Stimulated activated CD8-positive, alpha-beta memory T cell treated with anti-CD3 and anti-CD28 coated beads, Interleukin-12 subunit alpha, Interleukin-12 subunit beta, amount 100 ng/mL, for 4 hours (primary cell): ENCODE results near the gene TMEM116.
"Not testable (repeated sequence)": the region's sequence is repeated elsewhere in the genome, so short reads cannot be mapped to it uniquely, and the experiment has no call there.

Experiments
- DNase-seq: peaks from one replicate; pipeline ENCODE4 v3.0.0-alpha.2; 2020; ENCODE audit warnings: low read depth

TMEM116 gene

DNA sequence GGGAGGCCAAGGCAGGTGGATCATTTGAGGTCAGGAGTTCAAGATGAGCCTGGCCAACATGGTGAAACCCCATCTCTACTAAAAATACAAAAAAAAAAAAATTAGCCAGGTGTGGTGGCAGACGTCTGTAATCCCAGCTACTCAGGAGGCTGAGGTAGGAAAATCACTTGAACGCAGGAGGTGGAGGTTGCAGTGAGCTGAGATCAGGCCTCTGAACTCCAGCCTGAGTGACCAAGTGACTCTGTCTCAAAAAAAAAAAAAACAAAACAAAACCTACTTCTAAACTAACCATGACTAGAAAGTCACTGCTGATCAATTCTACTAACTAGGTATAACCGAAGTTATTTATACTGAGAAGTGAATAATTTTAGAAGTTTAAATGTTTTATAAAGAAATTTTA is 3.4 kb downstream of the TMEM116 start:
- DNase-seq, result not testable (repeated sequence)

DNA sequence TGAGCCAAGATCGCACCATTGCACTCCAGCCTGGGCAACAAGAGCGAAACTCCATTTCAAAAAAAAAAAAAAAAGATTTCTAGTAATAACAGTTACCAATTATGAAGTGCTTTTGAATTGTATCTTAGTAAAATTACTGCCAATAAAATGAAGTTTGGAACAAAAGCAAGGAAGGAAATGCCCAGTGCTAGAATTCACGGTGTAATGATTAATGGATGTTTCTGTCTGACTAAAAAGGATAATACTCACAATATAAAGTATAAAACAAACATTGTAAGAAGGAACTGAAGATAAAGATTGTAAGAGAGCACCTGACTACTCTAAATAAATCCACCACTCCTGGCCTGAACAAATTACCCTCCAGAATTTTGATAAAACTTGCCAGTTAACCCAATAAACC is 4.0 kb downstream of the TMEM116 start:
- DNase-seq, result no peak

DNA sequence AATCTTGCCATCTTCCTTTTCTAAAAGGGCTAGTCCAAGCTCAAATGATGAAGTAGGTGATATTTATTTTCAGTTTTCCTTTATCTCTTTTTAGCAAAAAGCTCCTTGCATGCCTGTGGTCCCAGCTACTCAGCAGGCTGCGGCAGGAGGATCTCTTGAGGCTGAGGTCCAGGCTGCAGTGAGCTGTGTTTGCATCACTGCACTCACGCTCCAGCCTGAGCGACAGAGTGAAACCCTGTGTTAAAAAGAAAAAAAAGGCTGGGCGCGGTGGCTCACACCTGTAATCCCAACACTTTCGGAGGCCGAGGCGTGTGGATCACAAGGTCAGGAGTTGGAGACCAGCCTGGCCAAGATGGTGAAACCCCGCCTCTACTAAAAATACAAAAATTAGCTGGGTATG is 5.0 kb downstream of the TMEM116 start:
- no peak for DNase-seq

DNA sequence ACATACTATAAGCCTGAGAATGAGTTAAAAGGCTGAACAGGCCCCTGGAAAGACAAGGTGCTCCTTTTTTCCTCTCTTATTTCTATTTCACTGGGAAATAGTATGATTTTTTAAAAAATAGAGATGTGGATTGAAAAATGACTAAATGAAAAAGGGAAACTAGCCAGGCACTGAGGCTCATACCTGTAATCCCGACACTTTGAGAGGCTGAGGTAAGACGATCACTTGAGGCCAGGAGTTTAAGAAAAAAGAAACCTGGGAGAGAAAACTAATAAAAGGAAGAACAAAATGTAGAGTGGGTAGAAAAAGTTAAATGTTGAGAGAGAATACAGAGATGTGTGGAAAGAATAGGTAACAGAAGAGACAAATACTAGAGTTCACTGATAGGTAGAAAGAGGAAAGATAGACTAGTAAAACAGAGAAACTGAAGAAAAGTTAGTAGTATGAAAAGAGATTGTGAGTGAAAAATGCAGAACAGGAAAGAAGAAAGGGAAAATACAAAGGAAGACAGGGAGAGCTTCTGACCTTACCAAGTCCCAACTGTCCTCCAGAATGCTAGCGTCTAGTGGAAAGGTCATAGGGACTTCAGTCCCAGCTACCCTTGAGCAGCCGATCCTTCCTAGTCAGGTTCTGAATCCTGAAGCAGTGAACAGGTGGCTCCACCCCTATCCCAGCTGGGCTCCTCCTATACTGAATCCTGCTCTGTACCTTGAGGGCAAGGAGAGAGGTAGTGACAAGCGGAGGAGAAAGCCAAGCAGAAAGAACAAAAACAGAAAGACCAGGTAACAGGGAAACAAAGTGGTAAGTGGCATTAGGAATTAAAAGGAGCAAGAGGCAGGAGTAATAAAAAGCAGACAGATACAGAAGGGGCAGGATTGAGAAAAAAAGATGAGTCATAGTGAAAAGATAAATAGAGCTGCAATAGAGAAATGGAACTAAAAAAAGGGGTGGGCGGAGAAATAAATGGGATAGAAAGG is 7.3 kb downstream of the TMEM116 start:
- no peak for DNase-seq

DNA sequence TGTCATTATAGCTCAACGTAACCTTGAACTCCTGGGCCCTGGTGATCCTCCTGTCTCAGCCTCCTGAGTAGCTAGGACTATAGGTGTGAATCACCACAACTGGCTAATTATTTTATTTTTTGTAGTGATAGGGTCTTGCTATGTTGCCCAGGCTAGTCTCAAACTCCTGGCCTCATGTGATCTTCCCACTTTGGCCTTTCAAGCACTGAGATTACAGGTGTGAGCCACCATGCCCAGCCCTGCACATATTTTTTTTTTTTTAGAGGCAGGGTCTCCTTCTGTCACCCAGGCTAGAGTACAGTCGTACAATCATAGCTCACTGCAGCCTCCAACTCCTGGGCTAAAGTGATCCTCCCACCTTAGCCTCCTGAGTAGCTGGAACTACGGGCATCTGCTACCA is 8.9 kb downstream of the TMEM116 start:
- DNase-seq, result no peak

DNA sequence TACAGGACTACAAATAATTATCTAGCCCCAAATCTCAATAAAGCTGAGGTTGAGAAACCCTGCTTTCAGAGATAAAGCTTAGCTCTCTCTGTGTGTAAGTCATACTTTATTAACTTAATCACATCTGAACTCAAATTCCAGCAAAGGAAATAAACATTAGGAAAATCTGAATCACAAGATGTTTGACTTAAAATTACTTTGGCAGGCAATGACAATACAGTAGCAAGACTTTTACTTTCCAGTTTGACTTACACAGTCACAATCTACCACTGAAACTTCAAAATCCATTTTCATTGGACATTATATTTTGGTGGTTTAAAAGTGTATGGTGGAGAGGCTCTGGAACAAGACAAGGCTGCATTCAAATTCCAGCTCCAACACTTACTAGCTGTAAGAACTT is 11.4 kb downstream of the TMEM116 start:
- DNase-seq, result no peak

DNA sequence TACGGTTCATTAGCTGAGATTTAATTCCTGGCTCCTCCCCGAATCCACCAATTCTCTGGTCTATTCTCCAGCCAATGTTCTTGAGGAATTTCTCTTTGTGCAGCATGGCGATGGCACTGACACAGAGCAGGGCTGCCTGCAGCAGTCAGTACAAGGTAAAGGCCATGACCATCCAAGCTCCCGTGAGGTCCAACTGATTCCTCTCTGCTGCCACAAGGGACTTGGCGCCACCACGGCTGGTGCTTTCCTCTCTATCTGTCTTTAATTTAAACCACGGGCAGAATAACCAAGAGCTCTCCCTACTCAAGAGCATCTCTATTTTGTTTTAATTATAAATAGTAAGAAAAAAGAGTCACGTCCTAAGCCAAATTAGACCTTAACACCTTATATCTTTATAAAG is 12.1 kb downstream of the TMEM116 start:
- no peak for DNase-seq

DNA sequence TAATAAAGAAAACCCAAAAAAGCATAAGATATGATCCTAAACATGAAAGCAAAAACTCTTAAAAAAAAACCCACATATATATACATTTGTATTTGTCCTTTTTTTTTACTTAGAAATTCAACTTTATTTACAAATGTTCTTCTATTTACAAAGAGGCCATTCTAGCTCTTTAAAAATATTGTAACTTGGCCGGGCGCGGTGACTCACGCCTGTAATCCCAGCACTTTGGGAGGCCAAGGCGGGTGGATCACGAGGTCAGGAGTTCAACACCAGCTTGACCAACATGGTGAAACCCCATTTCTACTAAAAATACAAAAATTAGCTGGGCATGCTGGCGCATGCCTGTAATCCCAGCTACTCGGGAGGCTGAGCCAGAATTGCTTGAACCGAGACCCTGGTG is 13.8 kb downstream of the TMEM116 start:
- DNase-seq, result not testable (repeated sequence)

DNA sequence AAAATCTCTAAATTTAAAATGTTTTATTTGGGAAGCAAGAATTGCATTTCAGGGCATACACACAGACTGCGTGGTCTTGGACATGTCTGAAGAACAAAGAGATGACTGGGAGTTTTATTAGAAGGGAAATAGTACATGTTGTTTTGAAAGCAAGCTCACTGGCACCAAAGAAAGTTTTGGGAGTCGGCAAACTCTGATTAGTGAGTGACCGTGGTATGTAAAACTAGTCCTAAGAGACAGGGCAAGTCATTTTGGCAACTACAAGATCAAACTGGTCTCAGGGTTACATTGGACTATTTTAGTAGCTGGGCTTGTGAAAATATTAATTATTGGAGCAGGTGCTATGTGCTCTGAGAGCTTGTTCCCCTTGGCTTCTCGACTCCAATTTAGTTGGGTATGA is 14.9 kb downstream of the TMEM116 start:
- DNase-seq, result no peak

DNA sequence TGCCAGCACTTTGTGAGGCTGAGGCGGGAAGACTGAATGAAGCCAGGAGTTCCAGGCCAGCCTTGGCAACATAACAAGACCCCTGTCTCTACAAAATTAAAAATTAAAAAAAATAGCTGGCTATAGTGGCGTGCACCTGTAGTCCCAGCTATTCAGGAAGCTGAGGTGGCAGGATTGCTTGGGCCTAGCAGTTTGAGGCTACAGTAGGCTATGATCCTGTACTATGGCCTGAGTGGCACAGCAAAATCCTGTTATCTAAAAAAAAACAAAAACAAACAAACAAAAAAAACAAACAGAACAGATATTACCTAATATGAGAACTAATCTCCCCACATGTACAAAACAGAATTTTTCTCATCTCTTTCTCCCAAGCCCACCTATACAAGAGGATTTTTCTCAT is 15.7 kb downstream of the TMEM116 start:
- no peak for DNase-seq

DNA sequence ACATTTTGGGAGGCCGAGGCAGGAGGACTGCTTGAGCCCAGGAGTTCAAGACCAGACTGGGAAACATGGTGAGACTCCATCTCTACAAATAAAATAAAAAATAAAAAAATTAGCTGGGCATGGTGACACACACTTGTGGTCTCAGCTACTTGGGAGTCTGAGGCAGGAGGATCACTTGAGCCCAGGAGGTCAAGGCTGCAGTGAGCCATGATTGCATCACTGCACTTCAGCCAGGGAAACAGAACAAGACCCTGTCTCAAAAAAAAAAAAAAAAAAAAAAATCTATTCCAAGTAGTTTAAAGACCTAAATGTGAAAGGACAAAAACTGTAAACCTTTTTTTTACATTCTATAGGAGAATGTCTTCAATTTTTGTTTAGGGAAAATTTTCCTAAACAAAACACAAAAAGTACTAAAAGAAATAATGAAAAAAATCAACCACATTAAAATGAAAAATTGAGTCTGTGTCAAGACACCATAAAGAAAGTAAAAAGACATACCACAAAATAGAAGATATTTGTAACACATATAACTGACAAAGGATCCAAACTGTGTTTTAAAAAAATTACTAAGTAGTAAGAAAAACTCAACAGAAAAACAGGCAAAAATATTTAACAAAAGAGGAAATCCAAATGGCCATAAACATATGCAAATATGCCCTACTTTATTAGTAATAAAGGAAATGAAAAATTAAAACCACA is 17.0 kb downstream of the TMEM116 start:
- no peak for DNase-seq

DNA sequence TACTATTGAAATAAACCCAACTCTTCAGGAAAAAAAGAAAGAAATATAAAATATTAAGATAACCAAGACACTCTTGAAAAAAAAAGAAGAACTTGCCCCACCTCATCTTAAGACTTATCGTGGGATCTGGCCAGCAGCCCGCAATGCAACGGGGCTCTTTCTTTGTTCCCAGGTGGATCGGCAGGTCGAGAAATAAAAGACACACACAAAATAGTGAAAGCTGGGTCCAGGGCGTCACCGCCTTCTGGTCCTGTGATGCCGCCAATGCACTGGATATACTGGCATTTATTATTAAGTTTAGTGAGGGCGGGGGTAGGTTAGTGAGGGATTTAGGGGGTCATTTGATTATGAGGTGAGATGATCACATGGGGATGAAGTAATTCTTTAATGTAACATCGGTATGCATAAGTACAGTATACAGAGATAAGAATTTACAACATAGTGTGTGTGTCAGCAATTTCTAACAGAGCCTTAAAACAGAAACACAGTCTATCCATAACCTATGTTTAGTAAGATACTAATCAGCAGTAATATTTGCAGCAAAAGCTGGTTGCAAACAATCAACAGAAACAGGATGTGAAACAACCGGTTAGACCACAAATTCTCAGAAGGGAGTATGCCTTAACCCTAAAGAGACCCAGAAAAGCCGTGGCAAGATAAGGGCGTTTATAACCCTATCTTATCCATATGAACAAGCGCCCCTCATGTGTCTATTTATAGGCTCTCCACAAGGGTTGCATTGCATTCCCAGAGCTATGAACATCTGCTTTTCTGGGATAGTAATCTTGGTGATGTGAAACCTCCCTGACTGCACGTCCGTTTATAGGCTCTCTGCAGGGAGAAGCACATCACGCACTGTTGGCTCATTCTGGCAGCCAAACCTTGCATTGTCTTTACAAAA is 18.5 kb downstream of the TMEM116 start:
- DNase-seq, result not testable (repeated sequence)

DNA sequence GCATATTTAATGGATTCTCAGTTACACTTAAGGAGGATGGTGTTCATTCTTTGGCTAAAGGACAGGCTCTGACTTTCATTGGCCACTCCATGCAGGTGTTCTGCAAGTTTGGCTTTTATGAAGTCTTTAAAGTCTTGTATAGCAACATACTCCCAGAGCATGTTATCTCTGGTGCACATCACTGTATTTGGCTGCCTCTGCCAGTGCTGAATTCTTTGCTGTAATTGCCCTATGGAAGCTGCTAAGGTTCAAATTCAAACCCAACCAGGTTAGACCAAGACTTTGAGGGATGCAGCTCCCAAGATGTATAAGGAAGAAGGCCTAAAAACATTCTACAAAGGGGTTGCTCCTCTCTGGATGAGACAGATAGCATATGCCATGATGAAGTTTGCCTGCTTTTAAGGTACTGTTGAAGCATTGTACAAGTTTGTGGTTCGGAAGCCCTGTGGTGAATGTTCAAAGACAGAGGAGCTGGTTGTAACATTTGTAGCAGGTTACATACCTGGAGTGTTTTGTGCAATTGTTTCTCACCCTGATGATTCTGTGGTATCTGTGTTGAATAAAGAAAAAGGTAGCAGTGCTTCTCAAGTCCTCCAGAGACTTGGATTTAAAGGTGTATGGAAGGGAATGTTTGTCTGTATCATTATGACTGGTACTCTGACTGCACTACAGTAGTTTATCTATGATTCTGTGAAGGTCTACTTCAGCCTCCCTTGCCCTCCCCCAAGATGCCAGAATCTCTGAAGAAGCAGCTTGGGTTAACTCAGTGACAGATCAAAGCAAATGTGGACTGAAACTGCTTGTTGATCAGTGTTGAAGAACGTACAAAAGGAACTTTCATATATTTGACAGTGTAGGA is 19.4 kb downstream of the TMEM116 start:
- DNase-seq, result no peak

DNA sequence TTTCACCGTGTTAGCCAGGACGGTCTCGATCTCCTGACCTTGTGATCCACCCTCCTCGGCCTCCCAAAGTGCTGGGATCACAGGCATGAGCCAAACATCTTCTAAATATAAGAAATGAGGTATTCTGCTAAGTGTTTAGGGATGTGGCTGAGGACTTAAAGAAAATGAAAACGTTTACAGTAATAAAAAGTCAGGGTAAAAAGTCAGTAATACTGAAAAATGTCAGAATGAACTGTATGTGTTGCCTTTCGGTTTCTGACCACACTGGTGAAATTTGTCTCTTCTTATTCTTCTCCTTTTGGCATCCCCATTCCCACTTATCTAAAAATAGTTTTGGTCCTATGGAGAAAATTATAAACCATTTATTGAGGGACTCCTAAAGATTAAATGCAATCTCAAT is 20.5 kb downstream of the TMEM116 start:
- DNase-seq, result no peak

DNA sequence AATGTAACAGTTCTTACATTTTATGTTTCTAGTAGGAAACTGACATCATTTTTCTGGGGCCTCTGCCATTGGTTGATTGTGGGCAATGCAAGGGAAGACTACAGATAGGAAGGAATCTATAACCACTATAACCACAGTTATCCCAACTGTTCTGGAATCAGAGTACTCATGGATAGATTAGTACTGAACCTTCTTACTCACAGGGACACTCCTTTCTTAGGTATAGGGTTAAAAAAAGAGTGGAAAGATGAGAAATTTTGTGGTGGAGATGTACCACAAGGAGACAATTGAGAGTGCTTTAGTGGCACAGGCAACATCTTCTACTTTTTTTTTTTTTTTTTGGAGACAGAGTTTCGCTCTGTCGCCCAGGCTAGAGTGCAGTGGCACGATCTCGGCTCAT is 21.0 kb downstream of the TMEM116 start:
- no peak for DNase-seq

DNA sequence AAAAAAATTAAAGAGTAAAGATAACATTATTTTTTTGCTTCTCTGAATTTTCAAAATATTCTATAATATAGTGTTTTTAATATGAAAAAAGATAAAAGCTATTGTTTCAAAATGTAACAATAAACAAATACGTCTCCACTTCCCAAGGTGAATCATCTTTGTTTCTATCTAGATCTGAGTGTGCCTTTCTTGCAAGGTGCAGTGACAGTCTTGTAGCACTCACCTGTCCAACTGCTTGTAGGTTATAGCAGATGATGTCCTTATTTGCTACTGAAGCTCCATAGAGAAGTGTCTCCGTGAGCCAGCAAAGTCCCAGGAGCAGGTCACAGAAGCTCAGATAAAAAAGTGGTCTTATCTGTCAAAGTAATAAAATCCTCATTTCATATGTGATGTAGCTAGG is 21.4 kb downstream of the TMEM116 start:
- DNase-seq, result no peak

DNA sequence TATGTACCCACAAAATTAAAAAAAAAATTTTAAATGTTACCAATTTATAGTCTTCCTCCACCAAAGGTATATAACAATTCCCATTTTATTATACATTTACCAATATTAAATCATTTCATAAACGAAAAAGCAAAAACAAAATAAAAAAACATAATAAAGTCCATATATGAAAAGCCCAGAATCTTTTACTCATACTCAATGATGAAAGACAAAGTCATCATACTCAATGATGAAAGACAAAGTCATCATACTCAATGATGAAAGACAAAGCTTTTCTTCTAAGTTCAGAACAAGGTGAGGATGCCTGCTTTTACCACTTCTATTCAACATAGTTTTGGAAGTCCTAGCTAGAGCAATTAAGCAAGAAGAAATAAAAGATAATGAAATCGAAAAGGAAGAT is 28.1 kb downstream of the TMEM116 start:
- no peak for DNase-seq

DNA sequence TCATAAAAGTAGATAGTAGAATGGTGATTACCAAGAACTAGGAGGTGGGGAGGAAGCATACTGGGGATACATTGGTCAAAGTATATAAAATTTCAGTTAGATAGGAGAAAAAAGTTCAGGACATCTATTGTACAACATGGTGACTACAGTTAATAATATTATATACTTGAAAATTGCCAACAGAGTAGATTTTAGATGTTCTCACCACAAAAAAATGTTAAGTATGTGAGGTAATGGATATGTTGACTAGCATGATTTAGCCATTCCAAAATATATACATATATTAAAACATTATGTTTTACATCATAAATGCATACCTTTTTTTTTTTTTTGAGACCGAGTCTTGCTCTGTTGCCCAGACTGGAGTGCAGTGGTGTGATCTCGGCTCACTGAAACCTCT is 31.0 kb downstream of the TMEM116 start:
- no peak for DNase-seq

DNA sequence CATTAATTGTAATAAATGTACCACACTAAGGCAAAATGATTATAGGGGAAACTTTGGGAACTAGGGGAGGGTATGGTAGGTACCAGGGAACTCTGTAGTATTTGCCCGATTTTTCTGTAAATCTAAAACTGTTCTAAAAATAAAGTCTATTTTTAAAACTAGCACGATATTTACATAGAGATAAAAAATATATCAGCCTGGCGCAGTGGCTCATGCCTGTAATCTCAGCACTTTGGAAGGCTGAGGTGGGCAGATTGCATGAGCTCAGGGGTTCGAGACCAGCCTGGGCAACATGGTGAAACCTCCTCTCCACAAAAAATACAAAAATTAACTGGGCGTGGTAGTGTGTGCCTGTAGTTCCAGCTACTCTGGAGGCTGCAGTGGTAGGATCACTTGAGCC is 32.4 kb downstream of the TMEM116 start:
- no peak for DNase-seq

DNA sequence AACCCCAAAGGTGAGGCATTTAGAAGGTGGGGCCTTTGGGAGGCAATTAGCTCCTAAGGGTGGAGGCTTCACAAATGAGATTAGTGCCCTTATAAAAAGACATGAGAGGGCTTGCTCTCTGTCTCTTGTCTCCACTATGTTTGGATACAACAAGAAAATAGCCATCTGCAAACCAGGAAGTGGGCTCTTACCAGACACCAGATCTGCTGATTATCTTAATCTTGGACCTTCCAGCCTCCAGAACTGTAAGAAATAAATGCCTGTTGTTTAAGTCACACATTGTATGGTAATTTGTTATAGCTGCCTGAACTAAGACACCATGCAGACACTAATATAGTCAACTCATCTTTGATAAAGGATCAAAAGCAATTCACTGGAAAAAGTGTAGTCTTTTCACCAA is 34.4 kb downstream of the TMEM116 start:
- no peak for DNase-seq

DNA sequence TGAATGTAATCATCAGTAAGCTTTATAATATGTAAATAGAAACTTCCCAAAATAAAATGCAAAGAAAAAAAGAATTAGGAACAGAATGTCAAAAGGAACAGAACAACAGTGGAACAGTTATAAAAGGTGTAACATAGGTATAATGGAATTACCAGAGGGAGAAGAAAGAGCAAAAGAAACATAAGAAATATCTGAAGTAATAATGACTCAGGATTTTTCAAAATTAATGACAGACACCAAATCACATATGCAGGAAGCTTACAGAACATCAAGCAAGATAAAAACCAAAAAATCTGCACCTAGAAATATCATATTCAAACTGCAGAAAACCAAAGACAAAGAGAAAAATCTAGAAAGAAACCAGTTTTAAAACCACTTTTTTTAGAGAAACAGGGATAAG is 36.1 kb downstream of the TMEM116 start:
- DNase-seq, result no peak
